Ectodermal cell (in vitro differentiated cells): ENCODE results near the gene CLEC18A. TPM values are rescaled to one million over a fixed set of nuclear protein-coding genes. Genes with fewer than 3 reads are reported as not detected.
"Not testable (repeated sequence)": the region's sequence is repeated elsewhere in the genome, so short reads cannot be mapped to it uniquely, and the experiment has no call there.

Experiments used
- H3K27ac ChIP-seq: 2 replicates; pipeline ENCODE4 v1.7.0; 2013; ENCODE audit warnings: mild to moderate bottlenecking, low read depth, low read length; ENCODE audit not compliant: insufficient read depth, poor library complexity, severe bottlenecking
- H3K27me3 ChIP-seq: 2 replicates; pipeline ENCODE4 v1.7.0; 2013; ENCODE audit warnings: mild to moderate bottlenecking, low read length; ENCODE audit not compliant: insufficient read depth, control insufficient read depth, poor library complexity, severe bottlenecking
- H3K36me3 ChIP-seq: one replicate; pipeline ENCODE4 v1.7.0; 2013; ENCODE audit warnings: low read length; ENCODE audit not compliant: control insufficient read depth, insufficient read depth
- H3K4me1 ChIP-seq: one replicate; pipeline ENCODE4 v1.7.0; 2013; ENCODE audit warnings: low read length; ENCODE audit not compliant: control insufficient read depth, insufficient read depth
- H3K4me3 ChIP-seq: 2 replicates; pipeline ENCODE4 v1.7.0; 2013; ENCODE audit warnings: low read depth, low read length, control low read depth; ENCODE audit not compliant: insufficient read depth
- H3K9me3 ChIP-seq: 2 replicates; pipeline ENCODE4 v1.7.0; 2013; ENCODE audit warnings: mild to moderate bottlenecking, low read length, moderate library complexity; ENCODE audit not compliant: control insufficient read depth
- WGBS, 2 experiments: methylation state at CpG; one replicate each; pipeline ENCODE4 v1.1.7; 2013; ENCODE audit warnings: missing lambda C conversion rate in 2 of 2; 5-methylcytosine and 5-hydroxymethylcytosine counted together
- polyA plus RNA-seq, 4 experiments: library from polyadenylated mRNA; stranded (reverse); fragments of 50-300 nt; gene quantifications; one replicate each; pipeline ENCODE4 v1.2.3, GENCODE V29; 2013

CLEC18A gene
- polyA plus RNA-seq (2013, experiment 1 of 4): 3.6 TPM
- polyA plus RNA-seq (2013, experiment 2 of 4): 4.2 TPM
- polyA plus RNA-seq (2013, experiment 3 of 4): 5.2 TPM
- 7.1 TPM for polyA plus RNA-seq (2013, experiment 4 of 4)

DNA sequence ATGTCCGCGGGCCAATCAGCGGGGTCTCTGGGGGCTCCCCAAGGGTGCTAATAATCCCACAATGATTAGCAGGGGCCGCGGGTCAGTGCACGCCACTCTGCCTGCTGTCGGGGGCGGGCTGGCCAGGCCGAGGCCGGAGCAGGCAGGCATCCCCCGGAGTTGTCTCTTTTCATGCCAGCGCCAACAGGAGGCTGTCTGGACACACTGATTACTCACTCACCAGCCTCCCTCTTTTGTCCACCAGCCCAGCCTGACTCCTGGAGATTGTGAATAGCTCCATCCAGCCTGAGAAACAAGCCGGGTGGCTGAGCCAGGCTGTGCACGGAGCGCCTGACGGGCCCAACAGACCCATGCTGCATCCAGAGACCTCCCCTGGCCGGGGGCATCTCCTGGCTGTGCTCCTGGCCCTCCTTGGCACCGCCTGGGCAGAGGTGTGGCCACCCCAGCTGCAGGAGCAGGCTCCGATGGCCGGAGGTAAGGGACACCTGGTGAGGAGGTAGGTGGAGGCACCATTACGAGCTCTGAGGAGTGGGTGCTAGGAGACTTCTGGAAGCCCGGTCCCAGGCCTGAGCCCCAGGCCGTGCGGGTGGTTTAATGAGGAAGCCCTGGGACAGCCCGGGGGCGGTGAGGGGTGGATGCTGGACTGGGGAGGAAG lies at the start of gene CLEC18A:
CLEC18A (plus strand) TSS at position 318 of the 655 bp plus-strand sequence; CDS start at position 351, 33 bp downstream.
- not testable (repeated sequence) for H3K36me3 ChIP-seq, H3K27ac ChIP-seq, H3K9me3 ChIP-seq, H3K4me1 ChIP-seq, H3K4me3 ChIP-seq, H3K27me3 ChIP-seq
- 63 to 74% methylated on average over 3 to 5 of the region's 26 CpGs for WGBS, 2 experiments

DNA sequence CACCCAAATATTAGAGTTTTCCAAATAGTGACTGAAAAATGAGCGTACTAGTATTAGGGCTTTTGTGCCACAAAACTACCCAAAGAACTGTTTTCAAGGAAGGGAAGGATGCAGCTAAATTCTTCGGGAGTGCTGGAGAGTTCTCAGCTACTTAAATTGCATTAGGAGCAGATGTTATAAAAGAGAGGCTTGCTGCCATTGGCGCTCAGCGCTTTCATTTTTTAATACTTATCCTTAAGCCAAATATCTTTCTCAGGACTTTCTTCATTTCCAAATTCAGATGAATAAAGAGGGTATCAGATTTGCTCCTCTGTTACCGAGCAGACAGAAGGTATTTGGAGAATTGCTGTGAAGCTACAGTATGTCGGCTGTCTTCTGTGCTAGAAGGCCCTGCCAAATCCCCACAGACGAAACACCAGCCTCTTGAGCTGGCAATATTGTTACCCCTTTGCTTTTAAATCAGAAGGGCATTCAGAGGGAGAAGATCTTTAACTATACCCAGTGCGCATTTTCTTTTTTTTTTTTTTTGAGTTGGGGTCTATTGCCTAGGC lies 47.2 kb upstream of the CLEC18A start:
- Histone ChIP-seq H3K4me3 (no peak overlapping the region), H3K9me3 (no peaks in the 10 kb centered on the region), H3K4me1 (no peaks in the 10 kb centered on the region), H3K27ac (no peak overlapping the region), H3K36me3 (no peaks in the 10 kb centered on the region), H3K27me3 (no peaks in the 10 kb centered on the region)
- WGBS, 2 experiments: 97 to 99% methylated on average over 7 to 8 of the region's 8 CpGs

DNA sequence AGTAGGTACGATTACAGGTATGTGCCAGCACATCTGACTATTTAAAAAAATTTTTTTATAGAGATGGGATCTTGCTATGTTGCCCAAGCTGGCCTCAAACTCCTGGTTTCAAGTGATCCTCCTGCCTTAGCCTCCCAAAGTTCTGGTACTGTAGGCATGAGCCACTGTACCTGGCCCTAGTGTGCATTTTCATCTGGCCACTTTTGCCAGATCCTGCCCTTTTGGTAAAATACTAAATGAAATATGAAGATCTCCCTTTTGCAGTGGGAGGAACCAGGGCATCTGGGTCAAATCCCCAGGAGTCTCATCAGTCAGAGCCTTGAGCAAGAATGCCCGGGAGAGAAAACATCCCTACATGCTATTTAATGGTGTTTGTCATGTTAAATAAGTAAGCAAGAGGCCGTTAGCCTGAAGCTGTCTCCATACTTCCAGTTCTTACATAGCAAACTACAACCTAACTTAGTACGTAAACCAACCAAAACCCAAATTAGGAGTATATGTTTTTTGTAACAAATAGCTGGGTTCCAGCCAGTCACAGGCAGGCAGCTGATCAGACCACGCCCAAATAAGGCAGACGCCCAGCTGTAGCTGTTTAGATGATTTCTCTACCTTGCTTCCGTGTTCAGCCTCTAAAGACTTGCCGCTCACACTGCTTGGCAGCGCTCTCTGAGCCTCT lies 46.5 kb upstream of the CLEC18A start:
- WGBS, 2 experiments: 87 to 89% methylated on average over 7 to 8 of the region's 9 CpGs
- Histone ChIP-seq H3K9me3 (no peaks in the 10 kb centered on the region), H3K4me3 (no peak overlapping the region), H3K27me3 (no peaks in the 10 kb centered on the region), H3K27ac (no peak overlapping the region), H3K36me3 (no peaks in the 10 kb centered on the region), H3K4me1 (no peaks in the 10 kb centered on the region)

- Histone ChIP-seq H3K4me1 (no peaks in the 10 kb centered on the region), H3K27ac (no peak overlapping the region), H3K4me3 (no peak overlapping the region), H3K36me3 (no peaks in the 10 kb centered on the region), H3K9me3 (no peaks in the 10 kb centered on the region), H3K27me3 (no peaks in the 10 kb centered on the region)
- 73 to 78% methylated on average over 2 of the region's 2 CpGs for WGBS, 2 experiments
Observed at GRCh38 chr16:69905171-69905555, 46.0 kb upstream of the CLEC18A start.

- no peaks in the 10 kb centered on the region for H3K36me3 ChIP-seq
- H3K27ac ChIP-seq: no peak overlapping the region
- no peaks in the 10 kb centered on the region for H3K4me1 ChIP-seq
- no peak overlapping the region for H3K4me3 ChIP-seq
- H3K9me3 ChIP-seq: no peaks in the 10 kb centered on the region
- WGBS, 2 experiments: 97 to 99% methylated on average over 6 of the region's 6 CpGs
- H3K27me3 ChIP-seq: no peaks in the 10 kb centered on the region
Observed at GRCh38 chr16:69906838-69907401, 44.2 kb upstream of the CLEC18A start.

- H3K4me3 ChIP-seq: no peak overlapping the region
- H3K36me3 ChIP-seq: no peaks in the 10 kb centered on the region
- no peak overlapping the region for H3K27ac ChIP-seq
- no peaks in the 10 kb centered on the region for H3K9me3 ChIP-seq
- no peaks in the 10 kb centered on the region for H3K27me3 ChIP-seq
- 97% methylated on average over 8 of the region's 8 CpGs for WGBS, 2 experiments
- no peaks in the 10 kb centered on the region for H3K4me1 ChIP-seq
Observed at GRCh38 chr16:69909043-69909442, 42.1 kb upstream of the CLEC18A start.

GRCh38 chr16:69909760-69910159 lies 41.4 kb upstream of the CLEC18A start:
- Histone ChIP-seq H3K4me3 (no peak overlapping the region), H3K27me3 (no peaks in the 10 kb centered on the region), H3K9me3 (no peaks in the 10 kb centered on the region), H3K4me1 (no peaks in the 10 kb centered on the region), H3K36me3 (no peaks in the 10 kb centered on the region), H3K27ac (no peak overlapping the region)
- WGBS, 2 experiments: 93 to 94% methylated on average over 7 of the region's 7 CpGs

GRCh38 chr16:69910964-69911363 lies 40.2 kb upstream of the CLEC18A start:
- H3K9me3 ChIP-seq: no peaks in the 10 kb centered on the region
- H3K36me3 ChIP-seq: no peaks in the 10 kb centered on the region
- no peak overlapping the region for H3K4me3 ChIP-seq
- H3K4me1 ChIP-seq: no peaks in the 10 kb centered on the region
- WGBS, 2 experiments: 81 to 82% methylated on average over 3 of the region's 3 CpGs
- no peaks in the 10 kb centered on the region for H3K27me3 ChIP-seq
- H3K27ac ChIP-seq: no peak overlapping the region

DNA sequence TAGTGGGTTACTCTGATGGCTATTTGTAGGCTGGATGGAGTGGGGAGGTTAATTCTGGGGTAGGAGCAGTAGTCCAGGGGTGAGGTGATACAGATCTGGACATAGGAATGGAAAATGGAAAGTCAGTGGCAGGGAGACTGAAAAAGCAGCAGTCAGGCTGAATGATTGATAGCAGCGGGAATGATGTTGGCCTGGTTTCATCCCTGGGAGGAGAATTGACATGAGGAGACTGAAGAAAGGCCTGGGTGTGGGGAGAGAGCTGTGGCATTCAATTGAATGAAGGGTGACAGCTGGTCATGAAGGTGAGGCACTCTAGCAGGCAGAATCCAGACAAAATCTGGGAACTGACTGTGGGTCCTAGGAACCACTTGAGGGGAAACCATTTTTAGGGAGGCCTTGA lies 34.7 kb upstream of the CLEC18A start:
- Histone ChIP-seq H3K4me3 (no peak overlapping the region), H3K27me3 (no peaks in the 10 kb centered on the region), H3K9me3 (no peaks in the 10 kb centered on the region), H3K27ac (no peak overlapping the region), H3K4me1 (peaks cover 11% of the 10 kb centered on the region), H3K36me3 (no peaks in the 10 kb centered on the region)
- WGBS, 2 experiments: 88 to 92% methylated on average over 1 of the region's 1 CpG

DNA sequence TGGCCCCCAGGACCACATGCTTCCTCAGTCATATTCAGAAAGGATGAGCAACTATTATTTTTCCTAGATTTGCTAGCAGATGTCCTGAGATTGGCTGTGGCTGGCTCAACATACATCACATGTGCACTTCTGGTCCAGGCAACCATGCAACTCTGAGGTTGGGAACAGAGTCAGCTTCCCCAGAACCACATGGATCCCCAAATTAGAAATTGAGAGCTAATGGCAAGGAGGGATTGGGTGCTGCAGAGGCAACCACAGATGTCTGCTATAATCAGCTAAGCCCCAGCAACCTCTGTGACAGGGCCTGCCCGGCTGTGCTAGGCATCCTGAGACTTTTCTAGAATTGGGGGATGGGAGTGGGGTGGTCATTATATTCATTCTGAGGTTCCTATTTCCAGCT lies 33.8 kb upstream of the CLEC18A start:
- Histone ChIP-seq H3K4me3 (no peak overlapping the region), H3K4me1 (peaks cover 11% of the 10 kb centered on the region), H3K27me3 (no peaks in the 10 kb centered on the region), H3K27ac (no peak overlapping the region), H3K36me3 (no peaks in the 10 kb centered on the region), H3K9me3 (no peaks in the 10 kb centered on the region)
- 76 to 85% methylated on average over 1 of the region's 1 CpG for WGBS, 2 experiments
